HG03103 (cell line): ENCODE data around the gene EGLN3.

Source experiments
- ATAC-seq: cut with Tn5 transposase; IDR thresholded peaks from one replicate; pipeline ENCODE4 v1.9.1; 2021; ENCODE audit warnings: low read depth; ENCODE audit not compliant: unreplicated experiment

Gene EGLN3

GRCh38 chr14:33880330-33880729 lies 70.5 kb downstream of the EGLN3 start:
- no peak for ATAC-seq

GRCh38 chr14:33879684-33880286 lies 71.1 kb downstream of the EGLN3 start:
- no peak for ATAC-seq

DNA sequence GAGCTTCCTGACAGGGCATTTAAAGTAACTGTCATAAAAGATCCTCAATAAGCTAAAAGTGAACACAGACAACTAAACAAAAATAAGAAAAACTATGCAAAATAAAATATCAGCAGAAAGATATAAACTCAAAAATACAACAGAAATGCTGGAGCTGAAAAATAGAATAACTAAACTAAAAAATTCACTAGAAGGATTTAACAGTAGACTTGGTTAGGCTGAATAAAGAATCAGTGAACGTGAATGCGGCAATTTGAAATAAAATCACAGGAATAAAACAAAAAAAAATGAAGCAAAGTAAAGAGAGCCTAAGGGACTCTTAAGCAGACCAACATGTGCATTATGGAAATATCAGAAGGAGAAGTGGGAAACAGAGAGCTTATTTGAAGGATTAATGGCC lies 74.6 kb downstream of the EGLN3 start:
- ATAC-seq, result no peak
